ENCODE measurements around the gene CFAP70. TPM values are rescaled to one million over a fixed set of nuclear protein-coding genes. Genes with fewer than 3 reads are reported as not detected.
"Not testable (repeated sequence)": the region's sequence is repeated elsewhere in the genome, so short reads cannot be mapped to it uniquely, and the experiment has no call there.

CFAP70 gene
- total RNA-seq, 1 experiment from 2014 or later, result 0.40 TPM

GRCh38 chr10:73357821-73358220 lies 843 bp downstream of the CFAP70 start:
- DNase-seq (ENCODE audit: low read depth, low spot score), result no peak
- in situ Hi-C loops (cut with HindIII; ENCODE audit: low pct_unique_long_range_greater_than_20kb, low sequenced_read_pairs), result no loop called here

GRCh38 chr10:73357166-73357565 lies 1.5 kb downstream of the CFAP70 start:
- in situ Hi-C loops (cut with HindIII; ENCODE audit: low pct_unique_long_range_greater_than_20kb, low sequenced_read_pairs), result no loop called here
- no peak for DNase-seq (ENCODE audit: low read depth, low spot score)

GRCh38 chr10:73344269-73344668 lies 14.4 kb downstream of the CFAP70 start:
- in situ Hi-C loops (cut with HindIII; ENCODE audit: low pct_unique_long_range_greater_than_20kb, low sequenced_read_pairs), result no loop called here
- no peak for DNase-seq (ENCODE audit: low read depth, low spot score)

- no peak for DNase-seq (ENCODE audit: low read depth, low spot score)
- in situ Hi-C loops (cut with HindIII; ENCODE audit: low pct_unique_long_range_greater_than_20kb, low sequenced_read_pairs), result no loop called here
Observed at GRCh38 chr10:73340121-73340520, 18.5 kb downstream of the CFAP70 start.

GRCh38 chr10:73339436-73339835 lies 19.2 kb downstream of the CFAP70 start:
- in situ Hi-C loops (cut with HindIII; ENCODE audit: low pct_unique_long_range_greater_than_20kb, low sequenced_read_pairs), result no loop called here
- DNase-seq (ENCODE audit: low read depth, low spot score), result no peak

GRCh38 chr10:73338801-73339368 lies 19.8 kb downstream of the CFAP70 start:
- DNase-seq (ENCODE audit: low read depth, low spot score), result no peak
- in situ Hi-C loops (cut with HindIII; ENCODE audit: low pct_unique_long_range_greater_than_20kb, low sequenced_read_pairs), result no loop called here

- no peak for DNase-seq (ENCODE audit: low read depth, low spot score)
- in situ Hi-C loops (cut with HindIII; ENCODE audit: low pct_unique_long_range_greater_than_20kb, low sequenced_read_pairs), result no loop called here
Observed at GRCh38 chr10:73333202-73333601, 25.5 kb downstream of the CFAP70 start.

GRCh38 chr10:73332379-73332778 lies 26.3 kb downstream of the CFAP70 start:
- in situ Hi-C loops (cut with HindIII; ENCODE audit: low pct_unique_long_range_greater_than_20kb, low sequenced_read_pairs), result no loop called here
- no peak for DNase-seq (ENCODE audit: low read depth, low spot score)

- in situ Hi-C loops (cut with HindIII; ENCODE audit: low pct_unique_long_range_greater_than_20kb, low sequenced_read_pairs), result not testable (repeated sequence)
Observed at GRCh38 chr10:73328523-73328922, 30.1 kb downstream of the CFAP70 start.

GRCh38 chr10:73325290-73325689 lies 33.4 kb downstream of the CFAP70 start:
- in situ Hi-C loops (cut with HindIII; ENCODE audit: low pct_unique_long_range_greater_than_20kb, low sequenced_read_pairs); DNase-seq (ENCODE audit: low read depth, low spot score): not testable (repeated sequence)

More at GRCh38 chr10:73328523-73328922, 30.1 kb downstream of the CFAP70 start:
- DNase-seq (ENCODE audit: low read depth, low spot score), result not testable (repeated sequence)

GRCh38 chr10:73323582-73323981 lies 35.1 kb downstream of the CFAP70 start:
- in situ Hi-C loops (cut with HindIII; ENCODE audit: low pct_unique_long_range_greater_than_20kb, low sequenced_read_pairs); DNase-seq (ENCODE audit: low read depth, low spot score): not testable (repeated sequence)

- in situ Hi-C loops (cut with HindIII; ENCODE audit: low pct_unique_long_range_greater_than_20kb, low sequenced_read_pairs), result no loop called here
- no peak for DNase-seq (ENCODE audit: low read depth, low spot score)
Observed at GRCh38 chr10:73310475-73310874, 48.2 kb downstream of the CFAP70 start.

GRCh38 chr10:73307203-73307800 lies 51.4 kb downstream of the CFAP70 start:
- in situ Hi-C loops (cut with HindIII; ENCODE audit: low pct_unique_long_range_greater_than_20kb, low sequenced_read_pairs), result no loop called here
- no peak for DNase-seq (ENCODE audit: low read depth, low spot score)

GRCh38 chr10:73306171-73306708 lies 52.4 kb downstream of the CFAP70 start:
- DNase-seq (ENCODE audit: low read depth, low spot score), result no peak
- in situ Hi-C loops (cut with HindIII; ENCODE audit: low pct_unique_long_range_greater_than_20kb, low sequenced_read_pairs), result no loop called here

GRCh38 chr10:73296946-73297345 lies 61.7 kb downstream of the CFAP70 start:
- in situ Hi-C loops (cut with HindIII; ENCODE audit: low pct_unique_long_range_greater_than_20kb, low sequenced_read_pairs), result no loop called here

GRCh38 chr10:73293461-73293860 lies 65.2 kb downstream of the CFAP70 start:
- DNase-seq (ENCODE audit: low read depth, low spot score), result no peak
- in situ Hi-C loops (cut with HindIII; ENCODE audit: low pct_unique_long_range_greater_than_20kb, low sequenced_read_pairs), result no loop called here

More at GRCh38 chr10:73296946-73297345, 61.7 kb downstream of the CFAP70 start:
- DNase-seq (ENCODE audit: low read depth, low spot score), result no peak

GRCh38 chr10:73289958-73290357 lies 68.7 kb downstream of the CFAP70 start:
- DNase-seq (ENCODE audit: low read depth, low spot score), result no peak
- in situ Hi-C loops (cut with HindIII; ENCODE audit: low pct_unique_long_range_greater_than_20kb, low sequenced_read_pairs), result no loop called here

GRCh38 chr10:73287441-73287840 lies 71.2 kb downstream of the CFAP70 start:
- DNase-seq (ENCODE audit: low read depth, low spot score), result no peak
- in situ Hi-C loops (cut with HindIII; ENCODE audit: low pct_unique_long_range_greater_than_20kb, low sequenced_read_pairs), result no loop called here

- no peak for DNase-seq (ENCODE audit: low read depth, low spot score)
- in situ Hi-C loops (cut with HindIII; ENCODE audit: low pct_unique_long_range_greater_than_20kb, low sequenced_read_pairs), result no loop called here
Observed at GRCh38 chr10:73281097-73281496, 77.6 kb downstream of the CFAP70 start.

All from SK-MEL-5 (cell line).